HG03045 (cell line): ENCODE results near the gene MOBP.

ENCODE experiments used
- ATAC-seq: cut with Tn5 transposase; IDR thresholded peaks from one replicate; pipeline ENCODE4 v1.9.1; 2021; ENCODE audit warnings: mild to moderate bottlenecking, moderate library complexity; ENCODE audit not compliant: unreplicated experiment

Gene MOBP

GRCh38 chr3:39533226-39533625, 65.7 kb downstream of the MOBP start:
- no peak for ATAC-seq

DNA sequence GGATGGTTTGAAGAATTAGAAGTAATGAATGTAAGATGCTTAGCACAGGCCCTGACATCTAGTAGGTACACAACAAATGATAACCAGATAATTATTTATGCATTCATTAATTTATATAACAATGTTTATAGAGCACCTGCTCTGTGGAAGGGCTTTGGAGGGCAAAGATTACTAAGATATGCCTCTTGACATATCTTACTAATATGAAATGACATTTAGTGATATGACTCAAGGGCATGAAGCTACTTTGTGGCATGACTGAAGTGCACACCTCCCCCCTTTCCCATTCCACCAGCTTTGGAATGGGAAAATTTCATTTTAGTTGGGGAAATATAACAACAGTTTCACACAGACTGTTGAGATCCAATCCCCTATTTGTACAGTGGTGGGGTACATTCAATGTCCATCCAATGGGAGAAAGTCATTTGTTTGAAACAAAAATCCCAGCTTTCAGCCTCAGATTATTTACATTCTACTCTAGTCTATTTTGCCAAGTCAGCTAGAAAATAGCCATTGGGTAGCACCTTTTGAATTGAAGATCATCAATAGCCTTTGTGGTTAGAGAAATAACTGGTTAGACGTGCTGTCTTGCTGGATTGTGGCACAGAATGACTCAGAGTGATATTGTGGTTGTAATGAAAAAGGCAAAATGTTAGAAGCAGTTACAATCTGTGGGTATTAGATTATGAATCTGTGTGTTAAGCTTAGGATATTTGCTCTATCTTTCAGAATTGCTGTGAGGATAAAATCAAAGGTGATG, 72.9 kb downstream of the MOBP start:
- no peak for ATAC-seq

DNA sequence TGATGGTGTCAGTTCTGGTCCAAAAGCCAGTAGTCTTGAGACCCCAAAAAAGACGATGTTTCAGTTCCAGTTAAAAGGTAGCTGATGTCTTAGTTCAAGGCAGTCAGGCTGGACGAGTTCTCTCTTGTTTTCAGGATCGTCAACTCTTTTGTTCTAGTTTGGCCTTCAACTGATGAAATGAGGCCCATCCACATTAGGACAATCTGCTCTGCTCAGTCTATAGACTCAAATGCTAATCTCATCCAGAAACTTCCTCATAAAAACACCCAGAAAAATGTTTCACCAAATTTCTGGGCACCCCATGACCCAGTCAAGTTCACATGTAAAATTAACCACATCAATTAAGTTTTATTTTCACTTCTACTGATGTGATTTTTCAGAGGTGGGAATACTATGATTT, 74.0 kb downstream of the MOBP start:
- no peak for ATAC-seq

DNA sequence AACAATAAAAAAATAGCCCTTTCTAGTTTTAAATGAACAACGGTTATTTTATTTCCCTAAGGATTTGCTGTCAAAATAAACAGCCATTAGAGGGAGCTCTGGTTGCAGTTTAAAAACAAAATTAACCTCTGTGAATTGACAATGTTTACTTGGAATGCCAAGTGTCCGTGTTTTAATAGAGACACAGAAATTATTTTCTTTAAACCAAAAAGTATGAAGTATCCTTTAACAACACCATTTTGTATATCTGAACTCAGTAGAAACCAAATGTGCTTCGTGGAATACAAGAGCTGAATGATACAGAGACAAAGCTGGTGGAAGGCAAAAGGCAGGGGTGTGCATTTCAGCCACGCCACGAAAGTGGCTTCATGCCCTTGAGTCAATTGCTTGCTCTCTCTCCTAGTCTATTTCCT, 74.4 kb downstream of the MOBP start:
- no peak for ATAC-seq

GRCh38 chr3:39542588-39542988, 75.1 kb downstream of the MOBP start:
- ATAC-seq, result no peak

DNA sequence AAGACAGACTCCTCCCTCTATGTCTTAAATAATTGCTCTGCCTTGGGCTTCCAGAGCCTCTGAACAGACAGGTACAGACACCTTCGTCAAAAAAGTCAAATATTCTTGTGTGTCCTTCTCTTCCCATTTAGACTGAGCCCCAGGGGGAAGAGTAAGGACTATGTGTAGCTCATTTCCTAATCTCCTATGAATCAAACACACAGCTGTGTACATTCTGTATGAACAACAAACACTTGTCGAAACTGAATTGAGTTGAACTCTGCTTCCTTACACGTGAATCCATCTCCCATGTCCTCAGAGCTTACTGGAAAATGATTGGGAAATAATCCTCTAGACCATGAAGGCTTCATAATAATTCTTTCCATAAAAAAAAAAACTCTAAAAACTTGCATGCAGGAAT, 80.8 kb downstream of the MOBP start:
- ATAC-seq, result no peak

- no peak for ATAC-seq
Measured at GRCh38 chr3:39550354-39551051, 83.0 kb downstream of the MOBP start.
